Kidney (tissue), 14 donors: Measurements from ENCODE around the gene ATRX. TPM values are rescaled to one million over a fixed set of nuclear protein-coding genes. Genes with fewer than 3 reads are reported as not detected.

Source experiments
- DNase-seq, 5 donors: peaks; one replicate each; pipeline ENCODE4 v3.0.0-alpha.2; 2013 to 2020
- FAIRE-seq: peaks from 2 replicates; lab custom pipeline; 2012; peaks lifted over from hg19 to GRCh38; lab: Jason Lieb, UNC
- H3K27ac ChIP-seq, 2 donors: one replicate each; pipeline ENCODE4 v1.7.0; 2013; ENCODE audit warnings: low read depth in 2 of 2, low read length in 2 of 2, inconsistent platforms in 1 of 2
- H3K27me3 ChIP-seq: one replicate; pipeline ENCODE4 v1.7.1; 2013; ENCODE audit warnings: low read length, inconsistent platforms; ENCODE audit not compliant: control insufficient read depth, insufficient read depth
- H3K36me3 ChIP-seq, 3 donors: one replicate each; pipeline versions ENCODE4 v1.7.0 to v1.7.1; 2013; ENCODE audit warnings: low read length in 3 of 3, control low read depth in 1 of 3, inconsistent platforms in 1 of 3; ENCODE audit not compliant: insufficient read depth in 3 of 3, control insufficient read depth in 2 of 3
- H3K4me1 ChIP-seq, 3 donors: one replicate each; pipeline versions ENCODE4 v1.7.0 to v1.7.1; 2013; ENCODE audit warnings: low read length in 3 of 3, inconsistent platforms in 1 of 3, low read depth in 1 of 3; ENCODE audit not compliant: control insufficient read depth in 2 of 3, insufficient read depth in 2 of 3
- H3K4me3 ChIP-seq, 3 donors: one replicate each; pipeline versions ENCODE4 v1.7.0 to v1.8.1; 2013; ENCODE audit warnings: low read length in 3 of 3, control low read depth in 1 of 3, inconsistent platforms in 1 of 3
- H3K9ac ChIP-seq, 3 donors: one replicate each; pipeline versions ENCODE4 v1.7.0 to v1.7.1; 2013; ENCODE audit warnings: low read length in 3 of 3, control low read depth in 1 of 3, inconsistent platforms in 1 of 3
- H3K9me3 ChIP-seq, 3 donors: one replicate each; pipeline versions ENCODE4 v1.7.0 to v1.7.1; 2013; ENCODE audit warnings: low read length in 3 of 3, control low read depth in 1 of 3, inconsistent platforms in 1 of 3; ENCODE audit not compliant: control insufficient read depth in 2 of 3, insufficient read depth in 1 of 3
- intact Hi-C: fragments of 100-400 bp; cut with DNase I; formaldehyde crosslinking; loops from one replicate; pipeline ENCODE4 v1.11.1; 2022
- polyA plus RNA-seq: library from polyadenylated mRNA; stranded (reverse); fragments of 350-450 nt; fragmentation: Illumina TruSeq; extraction: RNeasy Lipid Tissue Mini Kit (QIAGEN cat#74804); gene quantifications from one replicate; pipeline ENCODE4 v1.2.3, GENCODE V29; 2014; ENCODE audit warnings: low read depth, low replicate concordance; ENCODE audit not compliant: insufficient read depth
- total RNA-seq: library from RNA; stranded (reverse); fragmentation: NEBNext Ultra II Directional; extraction: Animal tissue kit (Norgen Biotek cat#: 25700); gene quantifications from one replicate; pipeline ENCODE4 v1.2.1, GENCODE V29; 2021
- TF ChIP-seq, protein P1 (sequence below): IDR thresholded peaks from 3 replicates; pipeline ENCODE4 v1.5.1; 2012; ENCODE audit warnings: mild to moderate bottlenecking, moderate library complexity, borderline replicate concordance; ENCODE audit not compliant: insufficient read depth; ENCODE audit errors: extremely low read depth
- donor health status: control.
- donor health status: control.
- donor health status: control.
- donor health status: control.
- donor health status: control.
- donor health status: DM: yes; HTN: yes; CAD: no.
- donor health status: Normal renal cell carcinoma (clear cell type).

ATRX gene
- total and polyA plus RNA-seq, 2 donors from 2014 or later: 6.0 to 93.5 TPM

DNA sequence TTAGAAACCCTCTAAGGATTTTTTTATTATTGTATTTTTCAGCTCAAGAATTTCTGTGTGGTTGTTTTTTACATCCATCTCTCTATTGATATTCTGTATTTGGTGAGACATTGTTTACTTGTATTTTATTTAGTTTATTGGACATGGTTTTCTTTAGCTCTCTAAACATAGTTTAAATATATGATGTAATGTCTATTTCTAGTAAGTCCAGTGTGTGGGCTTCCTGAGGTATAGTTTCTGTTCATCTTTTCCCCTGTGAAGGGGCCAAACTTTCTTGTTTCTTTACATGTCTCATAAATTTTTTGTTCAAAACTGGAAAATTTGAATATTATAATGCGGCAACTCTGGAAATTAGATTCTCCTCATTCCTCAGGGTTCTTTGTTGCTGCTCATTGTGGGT is 28.2 kb upstream of the ATRX start:
- intact Hi-C loops: no loop called here
- DNase-seq (no peak), FAIRE-seq (no peak)
- Histone ChIP-seq H3K27me3 (no peaks in the 10 kb centered on the region), H3K36me3 (no peaks in the 10 kb centered on the region), H3K9ac (no peak overlapping the region), H3K27ac (no peak overlapping the region), H3K4me1 (no peaks in the 10 kb centered on the region), H3K9me3 (no peaks in the 10 kb centered on the region), H3K4me3 (no peak overlapping the region)
- TF ChIP-seq, protein P1, sequence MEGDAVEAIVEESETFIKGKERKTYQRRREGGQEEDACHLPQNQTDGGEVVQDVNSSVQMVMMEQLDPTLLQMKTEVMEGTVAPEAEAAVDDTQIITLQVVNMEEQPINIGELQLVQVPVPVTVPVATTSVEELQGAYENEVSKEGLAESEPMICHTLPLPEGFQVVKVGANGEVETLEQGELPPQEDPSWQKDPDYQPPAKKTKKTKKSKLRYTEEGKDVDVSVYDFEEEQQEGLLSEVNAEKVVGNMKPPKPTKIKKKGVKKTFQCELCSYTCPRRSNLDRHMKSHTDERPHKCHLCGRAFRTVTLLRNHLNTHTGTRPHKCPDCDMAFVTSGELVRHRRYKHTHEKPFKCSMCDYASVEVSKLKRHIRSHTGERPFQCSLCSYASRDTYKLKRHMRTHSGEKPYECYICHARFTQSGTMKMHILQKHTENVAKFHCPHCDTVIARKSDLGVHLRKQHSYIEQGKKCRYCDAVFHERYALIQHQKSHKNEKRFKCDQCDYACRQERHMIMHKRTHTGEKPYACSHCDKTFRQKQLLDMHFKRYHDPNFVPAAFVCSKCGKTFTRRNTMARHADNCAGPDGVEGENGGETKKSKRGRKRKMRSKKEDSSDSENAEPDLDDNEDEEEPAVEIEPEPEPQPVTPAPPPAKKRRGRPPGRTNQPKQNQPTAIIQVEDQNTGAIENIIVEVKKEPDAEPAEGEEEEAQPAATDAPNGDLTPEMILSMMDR: no peak

DNA sequence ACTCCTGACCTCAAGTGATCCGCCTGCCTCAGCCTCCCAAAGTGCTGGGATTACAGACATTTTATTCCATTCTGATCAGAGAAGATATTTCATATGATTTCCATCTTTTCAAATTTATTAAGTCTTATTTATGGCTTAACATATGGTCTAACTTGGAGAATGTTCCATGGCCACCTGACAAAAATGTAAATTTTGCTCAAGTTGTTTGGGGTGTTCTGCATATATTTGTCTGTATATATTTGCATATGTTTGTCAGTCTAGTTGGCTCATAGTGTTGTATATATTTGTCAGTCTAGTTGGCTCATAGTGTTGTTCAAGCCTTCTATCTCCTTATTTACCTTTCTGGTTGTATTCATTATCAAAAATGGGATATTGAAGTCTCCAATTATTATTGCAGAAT is 16.2 kb upstream of the ATRX start:
- H3K9ac ChIP-seq: no peak overlapping the region
- FAIRE-seq: no peak
- intact Hi-C loops: no loop called here
- H3K4me3 ChIP-seq: no peak overlapping the region
- TF ChIP-seq, protein P1: no peak
- no peaks in the 10 kb centered on the region for H3K9me3 ChIP-seq
- no peak overlapping the region for H3K27ac ChIP-seq
- H3K4me1 ChIP-seq: no peaks in the 10 kb centered on the region
- no peak for DNase-seq
- H3K36me3 ChIP-seq: no peaks in the 10 kb centered on the region
- no peaks in the 10 kb centered on the region for H3K27me3 ChIP-seq

DNA sequence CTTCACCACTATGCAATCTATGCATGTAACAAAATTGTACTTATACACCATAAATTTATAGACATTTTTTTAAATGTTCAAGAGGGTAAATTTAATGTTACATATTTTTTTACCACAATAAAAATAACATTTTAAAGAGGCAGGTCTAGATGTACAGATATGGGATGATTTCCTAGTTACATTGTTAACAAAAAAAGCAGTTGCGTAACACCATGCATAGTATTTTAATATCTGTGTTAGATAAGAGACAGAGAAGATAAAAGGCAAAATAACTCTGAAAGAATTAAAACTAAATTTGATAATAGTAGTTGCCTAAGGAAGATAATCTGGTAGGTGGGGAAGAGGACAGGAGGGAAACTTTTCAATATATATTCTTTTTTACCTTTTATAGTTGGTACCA is 9.1 kb upstream of the ATRX start:
- Histone ChIP-seq H3K36me3 (no peaks in the 10 kb centered on the region), H3K4me3 (no peak overlapping the region), H3K27ac (no peak overlapping the region), H3K27me3 (no peaks in the 10 kb centered on the region), H3K4me1 (no peaks in the 10 kb centered on the region), H3K9me3 (no peaks in the 10 kb centered on the region), H3K9ac (no peak overlapping the region)
- DNase-seq: no peak
- TF ChIP-seq, protein P1: no peak
- intact Hi-C loops: no loop called here
- FAIRE-seq: peak; percentile 25

DNA sequence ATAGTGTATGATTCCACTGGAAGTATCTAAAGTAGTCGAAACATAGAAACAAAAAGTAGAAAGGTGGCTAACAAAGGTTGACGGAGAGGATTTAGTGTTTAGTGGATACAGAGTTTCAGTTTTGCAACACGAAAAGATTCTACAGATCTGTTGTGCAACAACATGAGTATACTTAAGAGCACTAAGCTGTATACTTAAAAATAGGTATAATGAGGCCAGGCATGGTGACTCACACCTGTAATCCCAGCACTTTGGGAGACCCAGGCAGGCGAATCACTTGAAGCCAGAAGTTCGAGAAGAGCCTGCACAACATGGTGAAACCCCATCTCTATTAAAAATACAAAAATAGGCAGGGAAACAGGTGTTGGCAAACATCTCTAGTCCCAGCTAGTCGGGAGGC is 7.9 kb upstream of the ATRX start:
- intact Hi-C loops: no loop called here
- no peak for FAIRE-seq
- no peaks in the 10 kb centered on the region for H3K27me3 ChIP-seq
- H3K9ac ChIP-seq: no peak overlapping the region
- TF ChIP-seq, protein P1: no peak
- no peak for DNase-seq
- no peak overlapping the region for H3K4me3 ChIP-seq
- no peaks in the 10 kb centered on the region for H3K4me1 ChIP-seq
- no peaks in the 10 kb centered on the region for H3K9me3 ChIP-seq
- no peaks in the 10 kb centered on the region for H3K36me3 ChIP-seq
- H3K27ac ChIP-seq: no peak overlapping the region
